ENCODE data around the gene CYBA. TPM values are rescaled to one million over a fixed set of nuclear protein-coding genes. Genes with fewer than 3 reads are reported as not detected.

CYBA gene
- total and polyA plus RNA-seq, 9 of the 15 experiments (the other 6 are each of a cell fraction or from before 2014, with no cell fraction given): 0.34 to 683 (median 93.0) TPM

DNA sequence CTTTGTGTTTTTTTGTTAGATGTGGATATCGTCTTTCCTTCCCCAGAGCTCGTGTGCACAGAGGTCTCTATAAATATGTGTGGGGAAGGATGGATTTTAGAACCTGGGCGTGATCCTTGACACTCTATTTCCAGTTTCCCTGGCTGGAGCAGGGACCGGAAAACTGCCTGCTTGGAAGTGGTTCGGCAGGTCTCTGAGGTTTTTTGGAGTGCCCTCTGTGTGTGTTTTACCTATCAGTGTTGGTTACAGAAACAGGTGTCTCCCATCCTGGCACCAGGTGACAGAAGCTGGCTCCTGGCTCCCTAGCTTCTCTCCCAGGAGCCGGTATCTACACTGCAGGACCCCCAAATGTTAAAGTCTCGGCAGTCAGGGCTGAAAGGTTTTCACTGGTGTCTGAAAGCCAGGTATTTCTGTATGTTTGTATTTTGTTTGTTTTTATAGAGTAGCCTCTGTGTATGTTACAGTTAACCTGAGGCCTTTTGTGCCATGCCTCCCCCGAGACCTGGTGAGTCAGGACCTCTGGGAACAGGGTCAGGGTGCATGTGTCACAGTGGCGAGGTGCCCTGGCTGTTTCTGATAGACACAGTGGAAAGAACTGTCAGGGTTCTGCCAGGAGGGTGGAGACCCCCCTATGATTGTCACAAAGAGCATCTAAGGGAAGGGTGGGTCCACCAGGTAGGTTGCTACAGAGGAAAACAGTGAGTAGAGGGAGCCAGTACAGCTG is 49.4 kb downstream of the CYBA start (continued):
- TF ChIP-seq, protein P1, sequence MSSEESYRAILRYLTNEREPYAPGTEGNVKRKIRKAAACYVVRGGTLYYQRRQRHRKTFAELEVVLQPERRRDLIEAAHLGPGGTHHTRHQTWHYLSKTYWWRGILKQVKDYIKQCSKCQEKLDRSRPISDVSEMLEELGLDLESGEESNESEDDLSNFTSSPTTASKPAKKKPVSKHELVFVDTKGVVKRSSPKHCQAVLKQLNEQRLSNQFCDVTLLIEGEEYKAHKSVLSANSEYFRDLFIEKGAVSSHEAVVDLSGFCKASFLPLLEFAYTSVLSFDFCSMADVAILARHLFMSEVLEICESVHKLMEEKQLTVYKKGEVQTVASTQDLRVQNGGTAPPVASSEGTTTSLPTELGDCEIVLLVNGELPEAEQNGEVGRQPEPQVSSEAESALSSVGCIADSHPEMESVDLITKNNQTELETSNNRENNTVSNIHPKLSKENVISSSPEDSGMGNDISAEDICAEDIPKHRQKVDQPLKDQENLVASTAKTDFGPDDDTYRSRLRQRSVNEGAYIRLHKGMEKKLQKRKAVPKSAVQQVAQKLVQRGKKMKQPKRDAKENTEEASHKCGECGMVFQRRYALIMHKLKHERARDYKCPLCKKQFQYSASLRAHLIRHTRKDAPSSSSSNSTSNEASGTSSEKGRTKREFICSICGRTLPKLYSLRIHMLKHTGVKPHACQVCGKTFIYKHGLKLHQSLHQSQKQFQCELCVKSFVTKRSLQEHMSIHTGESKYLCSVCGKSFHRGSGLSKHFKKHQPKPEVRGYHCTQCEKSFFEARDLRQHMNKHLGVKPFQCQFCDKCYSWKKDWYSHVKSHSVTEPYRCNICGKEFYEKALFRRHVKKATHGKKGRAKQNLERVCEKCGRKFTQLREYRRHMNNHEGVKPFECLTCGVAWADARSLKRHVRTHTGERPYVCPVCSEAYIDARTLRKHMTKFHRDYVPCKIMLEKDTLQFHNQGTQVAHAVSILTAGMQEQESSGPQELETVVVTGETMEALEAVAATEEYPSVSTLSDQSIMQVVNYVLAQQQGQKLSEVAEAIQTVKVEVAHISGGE (CRISPR knock-in tag; IDR thresholded peaks at IDR 0.05): no peak
- TF ChIP-seq SIX5 (IDR thresholded peaks at IDR 0.05; ENCODE audit: borderline replicate concordance in 1 of 2, insufficient read depth in 1 of 2, low read depth in 1 of 2, low read length in 2 of 2) (no peak), KDM2B (CRISPR knock-in tag; IDR thresholded peaks at IDR 0.05) (no peak), SNIP1 (IDR thresholded peaks at IDR 0.05; ENCODE audit: low read depth) (no peak), SMARCE1 (IDR thresholded peaks at IDR 0.05) (no peak)
- TF ChIP-seq, protein P2, sequence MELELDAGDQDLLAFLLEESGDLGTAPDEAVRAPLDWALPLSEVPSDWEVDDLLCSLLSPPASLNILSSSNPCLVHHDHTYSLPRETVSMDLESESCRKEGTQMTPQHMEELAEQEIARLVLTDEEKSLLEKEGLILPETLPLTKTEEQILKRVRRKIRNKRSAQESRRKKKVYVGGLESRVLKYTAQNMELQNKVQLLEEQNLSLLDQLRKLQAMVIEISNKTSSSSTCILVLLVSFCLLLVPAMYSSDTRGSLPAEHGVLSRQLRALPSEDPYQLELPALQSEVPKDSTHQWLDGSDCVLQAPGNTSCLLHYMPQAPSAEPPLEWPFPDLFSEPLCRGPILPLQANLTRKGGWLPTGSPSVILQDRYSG (tag; conservative IDR thresholded peaks at IDR 0.05; ENCODE audit: low read depth): no peak
- TF ChIP-seq, protein P3, sequence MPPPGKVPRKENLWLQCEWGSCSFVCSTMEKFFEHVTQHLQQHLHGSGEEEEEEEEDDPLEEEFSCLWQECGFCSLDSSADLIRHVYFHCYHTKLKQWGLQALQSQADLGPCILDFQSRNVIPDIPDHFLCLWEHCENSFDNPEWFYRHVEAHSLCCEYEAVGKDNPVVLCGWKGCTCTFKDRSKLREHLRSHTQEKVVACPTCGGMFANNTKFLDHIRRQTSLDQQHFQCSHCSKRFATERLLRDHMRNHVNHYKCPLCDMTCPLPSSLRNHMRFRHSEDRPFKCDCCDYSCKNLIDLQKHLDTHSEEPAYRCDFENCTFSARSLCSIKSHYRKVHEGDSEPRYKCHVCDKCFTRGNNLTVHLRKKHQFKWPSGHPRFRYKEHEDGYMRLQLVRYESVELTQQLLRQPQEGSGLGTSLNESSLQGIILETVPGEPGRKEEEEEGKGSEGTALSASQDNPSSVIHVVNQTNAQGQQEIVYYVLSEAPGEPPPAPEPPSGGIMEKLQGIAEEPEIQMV (tag; conservative IDR thresholded peaks at IDR 0.05; ENCODE audit: low read depth): no peak
